NT2/D1 (cell line): ENCODE data around the gene TBCD.

Experiments used
- SUZ12 ChIP-seq: IDR thresholded peaks from 2 replicates; pipeline ENCODE4 v1.6.1; 2011; ENCODE audit not compliant: insufficient read length, insufficient read depth; ENCODE audit errors: extremely low read depth
- YY1 ChIP-seq: IDR thresholded peaks from 2 replicates; pipeline ENCODE4 v1.6.1; 2011; ENCODE audit not compliant: insufficient read length, insufficient read depth
- ZNF274 ChIP-seq: IDR thresholded peaks from 2 replicates; pipeline ENCODE4 v1.6.1; 2011; ENCODE audit warnings: mild to moderate bottlenecking, low read depth, low read length

DNA sequence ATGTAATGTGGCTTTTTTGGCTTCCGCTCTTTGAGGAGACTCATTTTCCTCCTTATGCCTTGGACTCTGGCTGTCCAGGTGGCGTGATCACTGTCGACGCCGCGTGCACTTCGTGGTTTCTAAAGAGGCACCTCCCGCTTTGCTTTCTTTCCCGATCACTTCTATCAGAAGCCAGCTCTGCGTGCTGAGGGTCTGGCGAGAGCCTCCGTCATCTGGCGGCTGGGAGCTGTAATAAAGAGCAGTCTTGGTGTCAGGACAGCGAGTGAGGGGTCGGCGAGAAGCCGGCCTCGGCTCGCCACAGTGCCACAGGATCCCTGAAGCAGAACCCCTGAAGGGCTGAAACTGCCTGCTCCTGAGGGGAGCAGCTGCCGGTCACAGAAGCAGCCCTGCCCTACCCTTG is 80.5 kb downstream of the TBCD start:
- TF ChIP-seq ZNF274 (no peak), SUZ12 (no peak), YY1 (no peak)
